Astrocyte of the spinal cord (primary cell): ENCODE measurements around the gene UTP4.
A peak's percentile ranks its signal among the peaks of the same experiment; 100 is the strongest.
"Not testable (repeated sequence)": the region's sequence is repeated elsewhere in the genome, so short reads cannot be mapped to it uniquely, and the experiment has no call there.

Experiments
- DNase-seq: peaks from one replicate; pipeline ENCODE4 v3.0.0; 2011; ENCODE audit warnings: low read depth, low spot score
- H3K4me3 ChIP-seq: 2 replicates; pipeline ENCODE4 v1.5.1; 2011; ENCODE audit warnings: low read depth, mild to moderate bottlenecking, low read length, moderate library complexity
- in situ Hi-C: cut with HindIII; loops from 2 replicates; pipeline ENCODE4 v1.10.0; 2017; ENCODE audit warnings: low sequenced_read_pairs
- TF ChIP-seq, protein P1 (sequence below): IDR thresholded peaks from 2 replicates; pipeline ENCODE4 v1.5.1; 2012; ENCODE audit warnings: low read depth, mild to moderate bottlenecking, low read length, inconsistent platforms

Gene UTP4

DNA sequence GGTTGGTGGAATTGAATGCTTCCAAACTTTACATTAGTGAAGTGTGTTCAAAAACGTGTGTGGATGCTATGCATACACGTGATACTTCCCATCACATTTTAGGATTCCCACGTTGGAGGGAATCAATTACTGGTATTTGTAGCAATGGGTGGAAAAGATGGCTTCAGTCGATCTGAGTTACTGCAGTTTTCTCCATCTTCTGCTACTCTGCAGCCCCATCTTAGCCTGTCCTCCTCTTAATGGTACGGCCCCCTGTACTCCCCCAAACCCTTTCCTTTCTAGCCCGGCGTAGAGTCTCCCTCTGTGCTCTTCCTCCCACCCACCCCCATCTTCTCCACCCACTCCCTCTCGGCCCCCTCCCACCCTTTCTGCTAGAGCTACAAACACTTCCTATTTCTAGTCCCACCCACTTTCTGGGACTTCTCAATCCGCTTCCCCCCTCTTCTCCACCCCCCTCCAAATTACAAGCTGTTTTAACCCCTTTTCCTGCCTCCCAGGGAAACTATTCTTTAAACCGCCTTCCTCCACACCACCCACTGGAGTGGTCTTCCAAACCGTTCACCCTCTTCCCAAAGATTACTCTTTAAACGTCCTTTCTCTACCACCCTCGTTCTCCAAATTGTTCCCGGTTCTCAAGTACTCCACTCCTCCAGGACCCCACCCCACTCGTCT, 1.1 kb upstream of the UTP4 start:
- peak overlapping the region; percentile 99 for H3K4me3 ChIP-seq
- in situ Hi-C loops: no loop called here
- peak; percentile 30 for DNase-seq
- TF ChIP-seq, protein P1, sequence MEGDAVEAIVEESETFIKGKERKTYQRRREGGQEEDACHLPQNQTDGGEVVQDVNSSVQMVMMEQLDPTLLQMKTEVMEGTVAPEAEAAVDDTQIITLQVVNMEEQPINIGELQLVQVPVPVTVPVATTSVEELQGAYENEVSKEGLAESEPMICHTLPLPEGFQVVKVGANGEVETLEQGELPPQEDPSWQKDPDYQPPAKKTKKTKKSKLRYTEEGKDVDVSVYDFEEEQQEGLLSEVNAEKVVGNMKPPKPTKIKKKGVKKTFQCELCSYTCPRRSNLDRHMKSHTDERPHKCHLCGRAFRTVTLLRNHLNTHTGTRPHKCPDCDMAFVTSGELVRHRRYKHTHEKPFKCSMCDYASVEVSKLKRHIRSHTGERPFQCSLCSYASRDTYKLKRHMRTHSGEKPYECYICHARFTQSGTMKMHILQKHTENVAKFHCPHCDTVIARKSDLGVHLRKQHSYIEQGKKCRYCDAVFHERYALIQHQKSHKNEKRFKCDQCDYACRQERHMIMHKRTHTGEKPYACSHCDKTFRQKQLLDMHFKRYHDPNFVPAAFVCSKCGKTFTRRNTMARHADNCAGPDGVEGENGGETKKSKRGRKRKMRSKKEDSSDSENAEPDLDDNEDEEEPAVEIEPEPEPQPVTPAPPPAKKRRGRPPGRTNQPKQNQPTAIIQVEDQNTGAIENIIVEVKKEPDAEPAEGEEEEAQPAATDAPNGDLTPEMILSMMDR: no peak

DNA sequence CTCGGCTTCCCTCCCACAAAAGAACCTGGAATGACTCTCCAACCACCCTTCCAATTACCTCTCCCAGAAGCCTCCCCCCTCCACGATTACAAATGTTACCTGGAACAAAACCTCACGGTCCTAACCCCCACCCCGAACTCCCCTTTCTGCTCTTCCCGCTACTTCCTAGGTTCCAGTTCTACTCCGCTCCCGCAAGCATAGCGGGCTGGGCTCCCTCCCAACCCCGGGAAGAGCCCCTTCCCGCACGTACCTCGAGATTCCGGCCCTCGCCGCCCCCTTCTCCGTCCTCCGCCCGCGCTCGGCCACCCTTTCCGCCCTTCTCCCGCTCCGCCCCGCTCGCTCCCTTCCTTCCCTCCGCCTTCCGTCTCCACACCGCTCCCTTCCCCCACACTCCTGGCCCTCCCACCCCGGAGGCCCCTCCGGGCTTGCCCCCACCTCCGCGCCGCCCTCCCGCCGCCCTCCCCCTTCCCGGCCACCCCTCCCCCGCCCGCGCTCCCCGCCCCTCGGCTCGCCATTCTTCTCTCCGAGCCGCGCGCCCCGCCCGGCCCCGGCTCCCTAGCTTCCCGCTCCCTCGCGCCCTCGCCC, 518 bp upstream of the UTP4 start:
- TF ChIP-seq, protein P1: no peak
- DNase-seq: peak; percentile 80
- in situ Hi-C loops: no loop called here
- H3K4me3 ChIP-seq: peak overlapping the region; percentile 99

DNA sequence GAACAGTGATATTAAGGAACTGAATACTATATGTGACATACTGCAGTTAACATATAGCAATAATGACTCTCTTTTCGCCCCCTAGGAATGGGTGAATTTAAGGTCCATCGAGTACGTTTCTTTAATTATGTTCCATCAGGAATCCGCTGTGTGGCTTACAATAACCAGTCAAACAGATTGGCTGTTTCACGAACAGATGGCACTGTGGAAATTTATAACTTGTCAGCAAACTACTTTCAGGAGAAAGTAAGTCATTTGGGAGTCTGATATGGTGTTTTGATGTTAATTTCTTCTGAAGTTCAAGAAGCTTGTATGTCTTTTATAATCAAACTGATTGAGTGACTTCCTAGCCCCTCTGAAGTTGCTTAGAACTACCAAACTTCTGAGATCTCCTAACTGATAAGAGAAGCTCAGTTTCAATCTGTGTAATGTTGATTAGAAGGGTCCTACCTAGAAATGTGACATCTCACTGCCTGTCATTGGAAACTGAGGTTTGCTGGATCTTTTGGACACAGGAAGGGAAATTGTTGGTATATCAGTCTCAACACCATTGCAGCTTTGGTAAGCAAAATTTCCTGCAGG, 1.0 kb downstream of the UTP4 start:
- in situ Hi-C loops: no loop called here
- peak overlapping the region; percentile 99 for H3K4me3 ChIP-seq
- no peak for DNase-seq

DNA sequence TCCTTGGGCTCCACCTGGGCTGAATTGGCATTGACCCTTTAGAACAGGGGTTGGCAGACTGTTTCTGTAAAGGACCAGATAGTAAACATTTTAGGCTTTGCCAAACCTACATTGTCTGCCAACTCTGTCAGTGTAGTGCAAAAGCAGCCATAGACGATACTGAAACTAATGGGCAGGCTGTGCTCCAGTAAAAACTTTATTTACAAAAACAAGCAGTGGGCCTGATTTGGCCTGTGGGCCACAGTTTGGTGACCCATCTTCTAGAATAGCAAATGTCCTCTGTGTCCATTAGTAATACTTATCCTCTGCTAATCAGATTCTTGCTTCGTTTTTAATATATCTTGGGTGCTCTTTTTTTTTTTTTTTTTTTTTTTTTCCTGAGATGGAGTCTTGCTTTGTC, 6.2 kb downstream of the UTP4 start:
- TF ChIP-seq, protein P1: no peak
- in situ Hi-C loops: no loop called here
- no peak overlapping the region for H3K4me3 ChIP-seq
- DNase-seq: no peak

More for the DNA sequence above, 1.0 kb downstream of the UTP4 start:
- TF ChIP-seq, protein P1: no peak

DNA sequence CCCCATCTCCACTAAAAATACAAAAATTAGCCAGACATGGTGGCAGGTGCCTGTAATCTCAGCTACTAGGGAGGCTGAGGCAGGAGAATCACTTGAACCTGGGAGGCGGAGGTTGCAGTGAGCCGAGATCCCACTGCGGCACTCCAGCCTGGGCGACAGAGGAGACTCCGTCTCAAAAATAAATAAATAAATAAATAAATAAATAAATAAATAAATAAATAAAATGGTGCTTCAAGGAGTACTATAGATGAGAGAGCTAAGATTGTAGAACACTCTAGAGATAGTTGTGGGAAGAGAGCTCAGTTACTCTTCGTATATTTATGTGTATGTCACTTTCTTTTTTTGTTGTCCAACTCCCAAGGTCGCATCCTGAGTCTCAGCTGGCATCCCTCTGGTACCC, 7.0 kb downstream of the UTP4 start:
- DNase-seq, in situ Hi-C loops, H3K4me3 ChIP-seq: not testable (repeated sequence)

DNA sequence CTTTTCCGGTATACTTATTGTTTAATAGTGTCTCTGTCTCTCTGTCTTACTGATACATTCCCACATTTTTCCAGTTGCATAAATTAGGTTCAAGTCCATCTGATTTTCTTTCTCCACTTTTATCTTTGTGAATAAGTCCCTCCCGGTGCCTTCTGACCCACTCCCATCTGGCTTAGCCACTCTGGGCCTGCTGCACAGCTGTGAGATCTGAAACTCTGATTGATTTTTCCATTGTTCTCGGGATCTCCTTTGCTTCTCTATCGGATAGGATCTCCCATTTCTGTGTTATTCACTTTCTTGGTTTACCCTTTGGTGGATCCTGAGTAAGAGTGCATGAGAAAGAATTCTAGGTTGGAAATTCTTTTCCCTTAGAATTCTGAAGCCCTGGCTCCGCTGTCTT, 8.6 kb downstream of the UTP4 start:
- in situ Hi-C loops: no loop called here
- TF ChIP-seq, protein P1: no peak
- H3K4me3 ChIP-seq: no peak overlapping the region
- no peak for DNase-seq

DNA sequence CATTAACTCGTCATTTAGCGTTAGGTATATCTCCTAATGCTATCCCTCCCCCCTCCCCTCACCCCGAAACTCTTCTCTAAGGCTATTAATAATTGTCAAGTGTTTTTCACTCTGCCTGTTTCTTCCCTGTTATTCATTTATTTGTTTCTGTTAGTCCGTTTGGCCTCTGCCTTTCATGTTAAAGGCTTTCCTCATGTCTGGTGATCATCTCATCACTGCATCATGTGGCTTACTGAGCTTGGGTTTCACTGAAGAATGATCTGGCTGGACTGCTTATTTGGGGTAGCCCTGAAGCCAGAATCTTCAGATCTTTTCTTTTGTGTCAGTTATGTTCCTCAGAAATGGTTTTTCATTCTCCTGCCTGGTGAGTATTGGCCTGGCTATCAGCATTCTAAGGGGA, 9.5 kb downstream of the UTP4 start:
- no peak overlapping the region for H3K4me3 ChIP-seq
- in situ Hi-C loops: no loop called here
- no peak for DNase-seq
- TF ChIP-seq, protein P1: no peak
